Hepatocyte (in vitro differentiated cells): ENCODE measurements around the gene EBF4. TPM values are rescaled to one million over a fixed set of nuclear protein-coding genes. Genes with fewer than 3 reads are reported as not detected.

Experiments used
- DNase-seq: peaks from one replicate; pipeline ENCODE4 v3.0.0-alpha.2; 2016; ENCODE audit warnings: low spot score
- H2AFZ ChIP-seq: fragments of 200-600 bp; sonication (generic); 2 replicates; pipeline ENCODE4 v1.6.0; 2016; ENCODE audit warnings: antibody characterized with exemption, mild to moderate bottlenecking
- H3K27ac ChIP-seq: fragments of 200-600 bp; sonication (generic); 2 replicates; pipeline ENCODE4 v1.5.1; 2016; ENCODE audit warnings: mild to moderate bottlenecking
- H3K27me3 ChIP-seq: fragments of 200-600 bp; sonication (generic); 2 replicates; pipeline ENCODE4 v1.6.1; 2016
- H3K36me3 ChIP-seq: fragments of 200-600 bp; sonication (generic); replicated peaks from 2 replicates; pipeline ENCODE4 v1.5.1; 2016; ENCODE audit warnings: low read depth; ENCODE audit not compliant: insufficient read depth
- H3K4me1 ChIP-seq: fragments of 200-600 bp; sonication (generic); 2 replicates; pipeline ENCODE4 v1.5.1; 2016; ENCODE audit warnings: mild to moderate bottlenecking, moderate library complexity; ENCODE audit not compliant: insufficient read depth
- H3K4me2 ChIP-seq: fragments of 200-600 bp; sonication (generic); 2 replicates; pipeline ENCODE4 v1.6.0; 2016
- H3K4me3 ChIP-seq: fragments of 200-600 bp; sonication (generic); 2 replicates; pipeline ENCODE4 v1.5.1; 2016; ENCODE audit warnings: mild to moderate bottlenecking
- H3K79me2 ChIP-seq: fragments of 200-600 bp; sonication (generic); 2 replicates; pipeline ENCODE4 v1.6.0; 2017; ENCODE audit warnings: mild to moderate bottlenecking
- H3K9me2 ChIP-seq: fragments of 200-600 bp; sonication (generic); replicated peaks from 2 replicates; pipeline ENCODE4 v1.6.0; 2017; ENCODE audit warnings: mild to moderate bottlenecking; ENCODE audit not compliant: insufficient read depth
- H3K9me3 ChIP-seq: fragments of 200-600 bp; sonication (generic); 2 replicates; pipeline ENCODE4 v1.5.1; 2016; ENCODE audit warnings: low read depth, mild to moderate bottlenecking
- H4K20me1 ChIP-seq: fragments of 200-600 bp; sonication (generic); 2 replicates; pipeline ENCODE4 v1.6.0; 2016; ENCODE audit warnings: mild to moderate bottlenecking; ENCODE audit not compliant: insufficient read depth, poor library complexity, severe bottlenecking
- CTCF ChIP-seq: fragments of 200-600 bp; sonication (generic); IDR thresholded peaks from 2 replicates; pipeline ENCODE4 v1.5.1; 2016; ENCODE audit warnings: antibody characterized with exemption, mild to moderate bottlenecking; ENCODE audit not compliant: poor library complexity
- EZH2 ChIP-seq: fragments of 200-600 bp; sonication (generic); IDR thresholded peaks from 2 replicates; pipeline ENCODE4 v1.6.1; 2016; ENCODE audit warnings: antibody characterized with exemption, mild to moderate bottlenecking, borderline replicate concordance
- EZH2phosphoT487 ChIP-seq: fragments of 200-600 bp; sonication (generic); IDR thresholded peaks from one replicate; pipeline ENCODE4 v1.6.1; 2018; ENCODE audit warnings: antibody characterized with exemption, mild to moderate bottlenecking, low read depth, moderate library complexity; ENCODE audit not compliant: unreplicated experiment, severe bottlenecking
- WGBS: methylation state at CpG from one replicate; pipeline ENCODE4 v1.1.6; 2016; ENCODE audit warnings: low lambda C conversion rate; ENCODE audit errors: missing lambda C conversion rate; 5-methylcytosine and 5-hydroxymethylcytosine counted together
- polyA plus RNA-seq: library from polyadenylated mRNA; unstranded; fragments of >200 nt; fragmentation: Nextera tagmentation; extraction: Ambion mirVana; gene quantifications from 2 replicates; pipeline ENCODE4 v1.2.1, GENCODE V29; 2016
- total RNA-seq: library from RNA; depleted of rRNA; stranded (reverse); fragments of >200 nt; gene quantifications from 2 replicates; pipeline ENCODE4 v1.2.3, GENCODE V29; 2014

EBF4 gene
- total and polyA plus RNA-seq, 2 experiments from 2014 or later: 10.7 to 17.9 TPM

GRCh38 chr20:2760297-2760951, 67.8 kb downstream of the EBF4 start:
- Histone ChIP-seq H3K4me3 (no peak overlapping the region), H3K9me2 (no peaks in the 10 kb centered on the region), H3K27me3 (peaks cover 3% of the 10 kb centered on the region), H3K4me2 (no peak overlapping the region), H3K79me2 (no peaks in the 10 kb centered on the region), H2AFZ (no peak overlapping the region), H4K20me1 (no peaks in the 10 kb centered on the region), H3K4me1 (no peaks in the 10 kb centered on the region), H3K27ac (no peak overlapping the region), H3K9me3 (no peaks in the 10 kb centered on the region), H3K36me3 (no peaks in the 10 kb centered on the region)
- TF ChIP-seq EZH2: no peak
- no peak for TF ChIP-seq CTCF
- no peak for TF ChIP-seq EZH2phosphoT487
- DNase-seq: no peak
- 97% methylated on average over 6 of the region's 7 CpGs for WGBS

- 97% methylated on average over 2 of the region's 2 CpGs for WGBS
- H3K9me2 ChIP-seq: no peaks in the 10 kb centered on the region
These were observed 68.3 kb downstream of the EBF4 start for GRCh38 chr20:2760952-2761305.

GRCh38 chr20:2761885-2762284, 69.3 kb downstream of the EBF4 start:
- no peak overlapping the region for H3K4me3 ChIP-seq
- no peaks in the 10 kb centered on the region for H3K9me3 ChIP-seq
- H3K79me2 ChIP-seq: no peaks in the 10 kb centered on the region
- H3K27ac ChIP-seq: no peak overlapping the region
- H3K36me3 ChIP-seq: no peaks in the 10 kb centered on the region
- no peak for TF ChIP-seq EZH2
- no peak for TF ChIP-seq CTCF
- TF ChIP-seq EZH2phosphoT487: no peak
- no peak for DNase-seq
- H3K4me2 ChIP-seq: no peak overlapping the region
- no peaks in the 10 kb centered on the region for H4K20me1 ChIP-seq
- H3K4me1 ChIP-seq: no peaks in the 10 kb centered on the region
- H2AFZ ChIP-seq: no peak overlapping the region
- peaks cover 3% of the 10 kb centered on the region for H3K27me3 ChIP-seq
- H3K9me2 ChIP-seq: no peaks in the 10 kb centered on the region
- WGBS: 86% methylated on average over 4 of the region's 4 CpGs

More at GRCh38 chr20:2760952-2761305, 68.3 kb downstream of the EBF4 start:
- no peaks in the 10 kb centered on the region for H3K9me3 ChIP-seq
- H2AFZ ChIP-seq: no peak overlapping the region
- peaks cover 3% of the 10 kb centered on the region for H3K27me3 ChIP-seq
- H4K20me1 ChIP-seq: no peaks in the 10 kb centered on the region
- no peaks in the 10 kb centered on the region for H3K79me2 ChIP-seq
- H3K4me3 ChIP-seq: no peak overlapping the region
- H3K27ac ChIP-seq: no peak overlapping the region
- H3K4me2 ChIP-seq: no peak overlapping the region
- no peaks in the 10 kb centered on the region for H3K4me1 ChIP-seq
- TF ChIP-seq EZH2 (no peak), EZH2phosphoT487 (no peak), CTCF (no peak)
- no peak for DNase-seq
- no peaks in the 10 kb centered on the region for H3K36me3 ChIP-seq
